OCI-LY7 (cell line): ENCODE data around the gene PIK3R3. TPM values are rescaled to one million over a fixed set of nuclear protein-coding genes. Genes with fewer than 3 reads are reported as not detected.

ENCODE experiments used
- BruUV-seq: library from RNA; stranded (reverse); fragments of 400-500 nt; replicated peaks from 2 replicates; lab custom pipeline; 2021; lab: Mats Ljungman, UMichigan
- CTCF ChIA-PET: fragments of 300-600 bp; sonication (Branson Sonifier 250); formaldehyde crosslinking; loops from one replicate; lab custom pipeline; 2022; ENCODE audit warnings: antibody characterized with exemption; ENCODE audit not compliant: unreplicated experiment; lab: Charles Lee
- POLR2A ChIA-PET: fragments of 300-600 bp; sonication (Branson Sonifier 250); formaldehyde crosslinking; loops from one replicate; lab custom pipeline; 2022; ENCODE audit warnings: antibody characterized with exemption; lab: Charles Lee
- DNase-seq: peaks from one replicate; pipeline ENCODE4 v3.0.0-alpha.2; 2015; ENCODE audit warnings: low spot score
- H2AFZ ChIP-seq: fragments of 200-600 bp; sonication (generic), shearing (Covaris generic); 2 replicates; pipeline ENCODE4 v1.6.1; 2014; ENCODE audit warnings: mild to moderate bottlenecking, antibody characterized with exemption, low read length, moderate library complexity
- H3K27ac ChIP-seq: fragments of 200-600 bp; sonication (generic); 2 replicates; pipeline ENCODE4 v1.5.1; 2014; ENCODE audit warnings: mixed run types, low read depth, mild to moderate bottlenecking, moderate library complexity, low read length, inconsistent platforms; ENCODE audit not compliant: poor library complexity, severe bottlenecking
- H3K36me3 ChIP-seq: fragments of 200-600 bp; sonication (generic); 2 replicates; pipeline ENCODE4 v1.6.1; 2014; ENCODE audit warnings: mild to moderate bottlenecking, antibody characterized with exemption, low read length, moderate library complexity, mixed read lengths; ENCODE audit not compliant: insufficient read depth
- H3K4me1 ChIP-seq: fragments of 200-600 bp; sonication (generic); 2 replicates; pipeline ENCODE4 v1.5.1; 2014; ENCODE audit warnings: mild to moderate bottlenecking, low read length; ENCODE audit not compliant: insufficient read depth, poor library complexity, severe bottlenecking
- H3K4me2 ChIP-seq: fragments of 200-600 bp; sonication (generic); 2 replicates; pipeline ENCODE4 v1.6.1; 2014; ENCODE audit warnings: mild to moderate bottlenecking, low read length
- H3K4me3 ChIP-seq: fragments of 200-600 bp; sonication (generic); 2 replicates; pipeline ENCODE4 v1.5.1; 2014; ENCODE audit warnings: mild to moderate bottlenecking, low read depth, low read length; ENCODE audit not compliant: poor library complexity, severe bottlenecking
- H3K79me2 ChIP-seq: fragments of 200-600 bp; sonication (generic); 2 replicates; pipeline ENCODE4 v1.6.1; 2016; ENCODE audit warnings: low read depth, mild to moderate bottlenecking, low read length, moderate library complexity, mixed read lengths; ENCODE audit not compliant: insufficient read depth
- H3K9me2 ChIP-seq: fragments of 200-600 bp; sonication (generic); 2 replicates; pipeline ENCODE4 v1.6.1; 2016; ENCODE audit warnings: mild to moderate bottlenecking, low read length, mixed read lengths; ENCODE audit not compliant: insufficient read depth
- H3K9me3 ChIP-seq: fragments of 200-600 bp; sonication (generic); 2 replicates; pipeline ENCODE4 v1.6.1; 2014; ENCODE audit warnings: mild to moderate bottlenecking, mixed run types, low read length, mixed read lengths
- H4K20me1 ChIP-seq: fragments of 200-600 bp; sonication (generic); 2 replicates; pipeline ENCODE4 v1.6.1; 2014; ENCODE audit warnings: mild to moderate bottlenecking, antibody characterized with exemption, low read length, moderate library complexity, mixed read lengths; ENCODE audit not compliant: insufficient read depth
- CTCF ChIP-seq: fragments of 200-600 bp; sonication (generic); conservative IDR thresholded peaks from 2 replicates; pipeline ENCODE4 v1.5.1; 2014; ENCODE audit warnings: mild to moderate bottlenecking, antibody characterized with exemption, low read length, moderate library complexity, mixed read lengths
- EZH2phosphoT487 ChIP-seq: fragments of 200-600 bp; sonication (generic); IDR thresholded peaks from 2 replicates; pipeline ENCODE4 v1.6.1; 2018; ENCODE audit warnings: low read depth, borderline replicate concordance, mild to moderate bottlenecking, mixed run types, antibody characterized with exemption, low read length, moderate library complexity, mixed read lengths
- intact Hi-C: fragments of 100-400 bp; cut with micrococcal nuclease; formaldehyde crosslinking; loops from one replicate; pipeline ENCODE4 v1.10.0; 2022; ENCODE audit not compliant: unreplicated experiment
- total RNA-seq, 2 experiments: library from RNA; depleted of rRNA in 1 of 2; stranded (reverse); fragments of >200 nt in 1 of 2; shearing (Covaris generic) in 1 of 2; gene quantifications; 2 replicates each; pipeline ENCODE4 v1.2.3, GENCODE V29; 2014 to 2022

Gene PIK3R3
- total RNA-seq, 2 experiments from 2014 or later: 12.7 to 27.0 TPM

DNA sequence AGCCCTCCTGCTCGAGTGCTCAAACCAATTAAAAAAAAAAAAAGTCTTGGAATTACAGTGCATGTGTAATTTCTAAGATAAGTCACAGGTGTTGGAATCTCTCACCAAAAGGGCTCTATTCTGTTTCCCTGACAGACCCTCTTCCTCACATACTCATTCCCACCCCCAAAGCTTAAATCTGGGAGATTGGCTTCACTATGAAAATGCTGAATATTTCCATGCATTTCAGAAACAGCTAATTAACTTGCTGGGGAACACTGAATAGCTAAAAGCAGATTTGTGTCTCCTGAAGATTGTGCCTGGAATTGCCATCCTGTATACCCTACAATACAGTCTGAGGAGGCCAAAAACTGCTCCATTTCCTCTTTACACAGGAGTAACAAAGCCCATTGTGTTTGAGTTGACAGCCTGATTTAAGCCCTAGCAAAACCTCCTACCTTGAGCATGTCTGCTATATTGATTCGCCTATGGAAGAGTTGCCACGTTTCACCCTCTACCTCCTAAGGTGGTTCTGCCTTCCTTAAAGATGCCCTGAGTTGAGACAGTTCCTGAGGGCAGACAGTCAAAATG lies 1.4 kb upstream of the PIK3R3 start:
- Histone ChIP-seq H3K79me2 (peaks cover 34% of the 10 kb centered on the region), H4K20me1 (no peaks in the 10 kb centered on the region), H3K4me2 (peak overlapping the region; percentile 96), H3K36me3 (no peaks in the 10 kb centered on the region), H2AFZ (peak overlapping the region; percentile 61; the same call in 1 of the 2 replicates), H3K27ac (peak overlapping the region; percentile 73), H3K4me1 (peaks cover 26% of the 10 kb centered on the region), H3K9me3 (no peaks in the 10 kb centered on the region), H3K4me3 (peak overlapping the region; percentile 95), H3K9me2 (no peaks in the 10 kb centered on the region)
- CTCF ChIA-PET: interaction anchor here (1.2 kb wide), 1 partner anchor 270 kb away, joined by 3 read pairs; no protein-coding TSS in a partner anchor
- peak; percentile 24 for DNase-seq
- POLR2A ChIA-PET: interaction anchor here (0.5 to 1.6 kb wide), 10 partner anchors 11 to 554 kb away, joined by 3 to 8 read pairs (median 5); no protein-coding TSS in a partner anchor
- intact Hi-C loops: loop anchor here (1.0 to 2.0 kb wide), 4 partner anchors 33 to 447 kb away; partner anchors contain the start of genes GPBP1L1 and POMGNT1
- no peak for TF ChIP-seq CTCF
- no peak for TF ChIP-seq EZH2phosphoT487
- no TSS peak for BruUV-seq

- Histone ChIP-seq H3K4me3 (peak overlapping the region; percentile 95), H3K9me2 (no peaks in the 10 kb centered on the region), H3K79me2 (peaks cover 40% of the 10 kb centered on the region), H3K9me3 (no peaks in the 10 kb centered on the region), H4K20me1 (no peaks in the 10 kb centered on the region), H3K36me3 (no peaks in the 10 kb centered on the region), H2AFZ (peak overlapping the region; percentile 61; the same call in 1 of the 2 replicates), H3K4me1 (peaks cover 26% of the 10 kb centered on the region), H3K27ac (peak overlapping the region; percentile 73), H3K4me2 (peak overlapping the region; percentile 96)
- CTCF ChIA-PET: no interaction called here
- POLR2A ChIA-PET: interaction anchor here (0.5 to 1.5 kb wide), 5 partner anchors 10 to 35 kb away, joined by 3 to 7 read pairs (median 5); no protein-coding TSS in a partner anchor
- intact Hi-C loops: loop anchor here (1.0 to 2.0 kb wide), 4 partner anchors 34 to 446 kb away; partner anchors contain the start of genes GPBP1L1 and POMGNT1
- TF ChIP-seq EZH2phosphoT487 (no peak), CTCF (no peak)
- BruUV-seq: TSS peak; percentile 79
- DNase-seq: peak; percentile 77
These were observed 791 bp upstream of the PIK3R3 start for GRCh38 chr1:46133181-46133658.
